IPS DF 4.7 (cell line): ENCODE measurements around the gene ZNF547.
"Not testable (repeated sequence)": the region's sequence is repeated elsewhere in the genome, so short reads cannot be mapped to it uniquely, and the experiment has no call there.

Source experiments
- DNase-seq: peaks from one replicate; pipeline ENCODE4 v3.0.0-alpha.2; 2013; ENCODE audit warnings: low spot score; ENCODE audit errors: extremely low read depth

The ZNF547 gene

GRCh38 chr19:57374179-57374578, 10.8 kb downstream of the ZNF547 start:
- no peak for DNase-seq

DNA sequence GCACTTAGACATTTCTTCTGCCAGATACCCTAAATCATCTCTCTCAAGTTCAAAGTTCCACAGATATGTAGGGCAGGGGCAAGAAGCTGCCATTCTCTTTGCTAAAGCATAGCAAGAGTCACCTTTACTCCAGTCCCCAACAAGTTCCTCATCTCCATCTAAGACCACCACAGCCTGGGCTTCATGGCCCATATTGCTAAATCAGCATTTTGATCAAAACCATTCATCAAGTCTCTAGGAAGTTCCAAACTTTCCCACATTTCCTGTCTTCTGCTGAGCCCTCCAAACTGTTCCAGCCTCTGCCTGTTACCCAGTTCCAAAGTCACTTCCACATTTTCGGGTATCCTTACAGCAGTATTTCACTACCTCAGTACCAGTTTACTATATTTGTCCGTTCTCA, 11.3 kb downstream of the ZNF547 start:
- not testable (repeated sequence) for DNase-seq

DNA sequence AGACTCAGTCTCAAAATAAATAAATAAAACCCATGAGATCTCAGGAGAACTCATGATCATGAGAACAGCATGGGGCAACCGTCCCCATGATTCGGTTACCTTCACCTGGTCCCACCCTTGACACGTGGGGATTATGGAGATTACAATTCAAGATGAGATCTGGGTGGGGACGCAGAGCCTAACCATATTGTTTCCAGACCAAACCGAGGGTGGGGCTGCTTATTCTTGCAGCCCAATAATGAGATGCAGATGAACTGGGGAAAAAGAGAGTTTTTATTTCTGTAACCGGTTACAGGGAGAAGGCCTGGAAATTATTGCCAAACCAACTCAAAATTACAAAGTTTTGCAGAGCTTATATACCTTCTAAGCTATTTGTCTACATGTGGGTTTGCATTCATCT, 12.8 kb downstream of the ZNF547 start:
- DNase-seq, result no peak

DNA sequence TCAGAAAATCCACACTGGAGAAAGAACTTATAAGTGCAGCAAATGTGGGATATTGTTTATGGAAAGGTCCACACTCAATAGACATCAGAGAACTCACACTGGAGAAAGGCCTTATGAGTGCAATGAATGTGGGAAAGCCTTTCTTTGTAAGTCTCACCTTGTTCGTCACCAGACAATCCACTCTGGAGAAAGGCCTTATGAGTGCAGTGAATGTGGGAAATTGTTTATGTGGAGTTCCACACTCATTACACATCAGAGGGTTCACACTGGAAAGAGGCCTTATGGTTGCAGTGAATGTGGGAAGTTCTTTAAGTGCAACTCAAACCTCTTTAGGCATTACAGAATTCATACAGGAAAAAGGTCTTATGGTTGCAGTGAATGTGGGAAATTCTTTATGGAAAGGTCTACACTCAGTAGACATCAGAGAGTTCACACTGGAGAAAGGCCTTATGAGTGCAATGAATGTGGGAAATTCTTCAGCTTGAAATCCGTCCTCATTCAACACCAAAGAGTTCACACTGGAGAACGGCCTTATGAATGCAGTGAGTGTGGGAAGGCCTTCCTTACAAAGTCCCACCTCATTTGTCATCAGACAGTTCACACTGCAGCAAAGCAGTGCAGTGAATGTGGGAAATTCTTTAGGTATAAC, 14.3 kb downstream of the ZNF547 start:
- DNase-seq, result no peak

GRCh38 chr19:57380923-57381322, 17.6 kb downstream of the ZNF547 start:
- DNase-seq, result no peak

DNA sequence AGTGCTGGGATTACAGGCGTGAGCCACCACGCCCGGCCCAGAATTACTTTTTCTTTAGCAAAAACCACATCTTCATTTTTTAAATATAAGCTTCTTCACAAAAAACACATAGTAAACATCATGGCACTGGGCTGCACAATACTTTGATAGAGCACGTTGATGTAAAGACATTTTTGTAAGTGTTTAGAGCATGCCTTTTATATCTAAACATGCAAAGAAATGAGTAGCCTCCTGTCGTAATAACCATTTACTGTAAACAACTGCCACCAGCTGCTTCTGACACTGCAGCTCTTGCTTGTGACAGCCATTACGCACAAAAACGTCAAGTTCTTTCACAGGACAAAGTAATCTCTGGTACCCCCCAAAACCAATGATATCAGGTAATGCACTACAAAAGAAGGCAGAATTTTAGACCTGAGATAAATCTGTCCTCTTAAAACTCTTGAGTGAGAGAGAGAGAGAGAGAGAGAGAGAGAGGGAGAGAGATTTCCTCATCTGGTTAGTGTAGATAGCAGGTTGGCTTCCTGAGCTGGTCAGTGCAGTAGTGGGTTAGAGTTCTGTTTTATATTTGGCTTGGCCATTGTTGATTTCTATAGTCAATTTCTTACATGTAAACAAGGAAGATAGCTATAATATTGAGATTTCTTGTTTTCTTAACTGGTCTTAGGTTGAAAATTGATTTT, 19.6 kb downstream of the ZNF547 start:
- DNase-seq, result no peak

DNA sequence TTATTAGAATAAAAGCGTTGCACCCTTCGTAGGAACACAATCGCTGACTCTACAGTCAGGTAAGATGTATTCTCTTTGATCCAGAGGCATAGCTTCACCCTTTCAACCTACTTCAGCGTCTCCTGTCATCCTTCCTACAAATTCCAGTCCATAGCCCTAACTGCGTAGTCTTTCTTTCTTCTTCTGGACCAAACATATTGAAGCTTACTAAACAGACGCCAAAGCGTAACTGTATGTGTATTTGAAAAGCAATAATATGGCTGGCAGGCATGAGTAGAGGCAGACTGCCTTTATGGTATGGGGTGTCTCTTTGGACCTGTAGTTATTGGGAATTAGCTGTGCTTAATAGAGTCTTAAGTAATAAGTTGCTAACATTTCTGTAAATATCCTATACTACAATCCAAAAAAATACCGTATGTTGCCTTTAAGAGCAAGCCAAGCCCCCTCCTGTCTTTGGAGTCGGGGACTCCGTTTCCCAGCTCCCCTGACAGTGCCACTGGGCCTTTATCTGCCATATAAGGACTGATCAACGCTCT, 25.9 kb downstream of the ZNF547 start:
- no peak for DNase-seq

GRCh38 chr19:57389730-57390598, 26.6 kb downstream of the ZNF547 start, which contains the start of gene ZNF548:
Gene ZNF548 (plus strand): TSS chr19:57389854. CDS start chr19:57390100, 246 bp downstream.
- peak; percentile 100 for DNase-seq

- DNase-seq, result no peak
Observed at GRCh38 chr19:57395710-57396109, 32.4 kb downstream of the ZNF547 start.

DNA sequence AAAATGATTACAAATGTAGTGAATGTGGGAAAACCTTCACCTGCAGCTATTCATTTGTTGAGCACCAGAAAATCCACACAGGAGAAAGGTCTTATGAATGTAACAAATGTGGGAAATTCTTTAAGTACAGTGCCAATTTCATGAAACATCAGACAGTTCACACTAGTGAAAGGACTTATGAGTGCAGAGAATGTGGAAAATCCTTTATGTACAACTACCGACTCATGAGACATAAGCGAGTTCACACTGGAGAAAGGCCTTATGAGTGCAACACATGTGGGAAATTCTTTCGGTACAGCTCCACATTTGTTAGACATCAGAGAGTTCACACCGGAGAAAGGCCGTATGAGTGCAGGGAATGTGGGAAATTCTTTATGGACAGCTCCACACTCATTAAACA, 35.5 kb downstream of the ZNF547 start:
- no peak for DNase-seq

- DNase-seq, result no peak
Observed at GRCh38 chr19:57403737-57404563, 40.6 kb downstream of the ZNF547 start.

GRCh38 chr19:57406516-57407123, 43.3 kb downstream of the ZNF547 start:
- DNase-seq, result no peak

GRCh38 chr19:57410877-57411671, 47.7 kb downstream of the ZNF547 start, which contains the start of gene ZNF17:
Gene ZNF17 (plus strand): TSS chr19:57411161. CDS start chr19:57413616, 2,455 bp downstream.
- DNase-seq, result no peak

GRCh38 chr19:57419439-57419838, 56.1 kb downstream of the ZNF547 start:
- no peak for DNase-seq

DNA sequence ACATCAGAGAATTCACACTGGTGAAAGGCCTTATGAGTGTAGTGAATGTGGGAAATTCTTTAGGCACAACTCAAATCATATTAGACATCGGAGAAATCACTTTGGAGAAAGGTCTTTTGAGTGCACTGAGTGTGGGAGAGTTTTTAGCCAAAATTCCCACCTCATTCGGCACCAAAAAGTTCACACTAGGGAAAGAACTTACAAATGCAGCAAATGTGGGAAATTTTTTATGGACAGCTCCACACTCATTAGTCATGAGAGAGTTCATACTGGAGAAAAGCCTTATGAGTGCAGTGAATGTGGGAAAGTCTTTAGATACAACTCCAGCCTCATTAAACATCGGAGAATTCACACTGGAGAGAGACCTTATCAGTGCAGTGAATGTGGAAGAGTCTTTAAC, 57.7 kb downstream of the ZNF547 start:
- DNase-seq, result no peak
